Neural progenitor cell (in vitro differentiated cells): ENCODE results near the gene BCL7C. TPM values are rescaled to one million over a fixed set of nuclear protein-coding genes. Genes with fewer than 3 reads are reported as not detected.

Experiments
- DNase-seq: peaks from one replicate; pipeline ENCODE4 v3.0.0-alpha.2; 2016; ENCODE audit warnings: low spot score
- H2AFZ ChIP-seq: fragments of 200-600 bp; sonication (generic); replicated peaks from 2 replicates; pipeline ENCODE4 v1.6.1; 2016; ENCODE audit warnings: antibody characterized with exemption
- H3F3A ChIP-seq: fragments of 200-600 bp; sonication (generic); 2 replicates; pipeline ENCODE4 v1.6.1; 2016; ENCODE audit warnings: antibody characterized with exemption, low read depth
- H3K27ac ChIP-seq: fragments of 200-600 bp; sonication (generic); 2 replicates; pipeline ENCODE4 v1.5.1; 2016; ENCODE audit warnings: mild to moderate bottlenecking
- H3K27me3 ChIP-seq: fragments of 200-600 bp; sonication (generic); 2 replicates; pipeline ENCODE4 v1.6.1; 2016; ENCODE audit warnings: mild to moderate bottlenecking, moderate library complexity
- H3K36me3 ChIP-seq: fragments of 200-600 bp; sonication (generic); 2 replicates; pipeline ENCODE4 v1.5.1; 2016
- H3K4me1 ChIP-seq: fragments of 200-600 bp; sonication (generic); 2 replicates; pipeline ENCODE4 v1.6.1; 2016; ENCODE audit warnings: mixed run types
- H3K4me2 ChIP-seq: fragments of 200-600 bp; sonication (generic); 2 replicates; pipeline ENCODE4 v1.6.1; 2016
- H3K4me3 ChIP-seq: fragments of 200-600 bp; sonication (generic); 2 replicates; pipeline ENCODE4 v1.5.1; 2016
- H3K79me2 ChIP-seq: fragments of 200-600 bp; sonication (generic); 2 replicates; pipeline ENCODE4 v1.6.1; 2016; ENCODE audit warnings: low read depth
- H3K9ac ChIP-seq: fragments of 200-600 bp; sonication (generic); 2 replicates; pipeline ENCODE4 v1.6.1; 2016
- H3K9me3 ChIP-seq: fragments of 200-600 bp; sonication (generic); 2 replicates; pipeline ENCODE4 v1.5.1; 2016; ENCODE audit warnings: low read depth
- H4K20me1 ChIP-seq: fragments of 200-600 bp; sonication (generic); 2 replicates; pipeline ENCODE4 v1.6.1; 2016; ENCODE audit warnings: low read depth
- H3K27ac Mint-ChIP-seq: 3 replicates; pipeline ENCODE4 v1.8.0; 2021; ENCODE audit warnings: mixed read lengths
- H3K27me3 Mint-ChIP-seq: 2 replicates; pipeline ENCODE4 v1.8.0; 2022; ENCODE audit warnings: low read depth, mild to moderate bottlenecking, inconsistent platforms, moderate library complexity, mixed read lengths; ENCODE audit not compliant: insufficient read depth
- H3K36me3 Mint-ChIP-seq: 3 replicates; pipeline ENCODE4 v1.8.0; 2021; ENCODE audit warnings: mixed read lengths
- H3K4me1 Mint-ChIP-seq: 3 replicates; pipeline ENCODE4 v1.8.0; 2021; ENCODE audit warnings: mixed read lengths
- H3K4me3 Mint-ChIP-seq: 3 replicates; pipeline ENCODE4 v1.8.0; 2021; ENCODE audit warnings: mild to moderate bottlenecking, moderate library complexity, mixed read lengths
- H3K9me3 Mint-ChIP-seq: 3 replicates; pipeline ENCODE4 v1.8.0; 2020; ENCODE audit warnings: mixed read lengths
- CTCF ChIP-seq: fragments of 200-600 bp; sonication (generic); IDR thresholded peaks from 2 replicates; pipeline ENCODE4 v1.5.1; 2017; ENCODE audit warnings: antibody characterized with exemption, mild to moderate bottlenecking
- EZH2 ChIP-seq: fragments of 200-600 bp; sonication (generic); IDR thresholded peaks from 2 replicates; pipeline ENCODE4 v1.6.1; 2017; ENCODE audit warnings: antibody characterized with exemption, mild to moderate bottlenecking, moderate library complexity
- EZH2phosphoT487 ChIP-seq: fragments of 200-600 bp; sonication (generic); IDR thresholded peaks from 2 replicates; pipeline ENCODE4 v1.6.1; 2017; ENCODE audit warnings: antibody characterized with exemption
- total RNA-seq: library from RNA; depleted of rRNA; stranded (reverse); fragments of >200 nt; gene quantifications from 2 replicates; pipeline ENCODE4 v1.2.3, GENCODE V29; 2015; ENCODE audit warnings: low replicate concordance

BCL7C gene
- total RNA-seq, 1 donor from 2014 or later, result 18.3 TPM

GRCh38 chr16:30921748-30922419 lies 28.0 kb upstream of the BCL7C start:
- H3K9me3 ChIP-seq, result no peaks in the 10 kb centered on the region
- peak overlapping the region; percentile 2 for H3K9ac ChIP-seq
- no peaks in the 10 kb centered on the region for H3K27me3 ChIP-seq
- peaks cover 13% of the 10 kb centered on the region for H3F3A ChIP-seq
- H3K4me3 ChIP-seq, result peak overlapping the region; percentile 61
- H2AFZ ChIP-seq, result peak overlapping the region; percentile 65
- Mint-ChIP-seq H3K27ac (peak overlapping the region; percentile 100), H3K27me3 (peaks cover 17% of the 10 kb centered on the region), H3K9me3 (no peaks in the 10 kb centered on the region), H3K36me3 (peaks cover 2% of the 10 kb centered on the region), H3K4me1 (peaks cover 18% of the 10 kb centered on the region), H3K4me3 (peak overlapping the region; percentile 100)
- DNase-seq, result peak; percentile 98
- peak overlapping the region; percentile 74 for H3K4me2 ChIP-seq
- TF ChIP-seq CTCF (peak; percentile 94), EZH2phosphoT487 (no peak)
- peaks cover under 1% of the 10 kb centered on the region for H3K4me1 ChIP-seq
- H3K36me3 ChIP-seq, result no peaks in the 10 kb centered on the region
- no peak overlapping the region for H3K27ac ChIP-seq
- H3K79me2 ChIP-seq, result peaks cover 28% of the 10 kb centered on the region
- peaks cover 15% of the 10 kb centered on the region for H4K20me1 ChIP-seq

GRCh38 chr16:30921459-30921747 lies 27.5 kb upstream of the BCL7C start:
- Histone ChIP-seq H3K27ac (no peak overlapping the region), H3K27me3 (no peaks in the 10 kb centered on the region), H4K20me1 (peaks cover 11% of the 10 kb centered on the region), H2AFZ (no peak overlapping the region), H3K9ac (no peak overlapping the region), H3K4me3 (peak overlapping the region; percentile 61), H3K9me3 (no peaks in the 10 kb centered on the region), H3K36me3 (no peaks in the 10 kb centered on the region), H3K79me2 (peaks cover 28% of the 10 kb centered on the region), H3K4me1 (peaks cover 4% of the 10 kb centered on the region), H3F3A (peaks cover 17% of the 10 kb centered on the region), H3K4me2 (no peak overlapping the region)
- Mint-ChIP-seq H3K36me3 (peaks cover 2% of the 10 kb centered on the region), H3K9me3 (no peaks in the 10 kb centered on the region), H3K27ac (peak overlapping the region; percentile 100), H3K27me3 (peaks cover 17% of the 10 kb centered on the region), H3K4me1 (peaks cover 18% of the 10 kb centered on the region), H3K4me3 (peak overlapping the region; percentile 100)
- TF ChIP-seq CTCF, result no peak
- no peak for TF ChIP-seq EZH2
- TF ChIP-seq EZH2phosphoT487, result no peak
- no peak for DNase-seq

- H3K27me3 Mint-ChIP-seq, result peaks cover 17% of the 10 kb centered on the region
- Histone ChIP-seq H3F3A (peaks cover 23% of the 10 kb centered on the region), H3K4me3 (no peak overlapping the region), H3K9me3 (no peaks in the 10 kb centered on the region), H3K36me3 (no peaks in the 10 kb centered on the region), H3K4me1 (peaks cover 8% of the 10 kb centered on the region), H2AFZ (no peak overlapping the region), H3K27me3 (no peaks in the 10 kb centered on the region), H3K79me2 (peaks cover 24% of the 10 kb centered on the region), H3K27ac (no peak overlapping the region), H3K4me2 (no peak overlapping the region), H4K20me1 (peaks cover 11% of the 10 kb centered on the region), H3K9ac (no peak overlapping the region)
- peaks cover 14% of the 10 kb centered on the region for H3K4me1 Mint-ChIP-seq
- DNase-seq, result no peak
- H3K9me3 Mint-ChIP-seq, result no peaks in the 10 kb centered on the region
- peaks cover 2% of the 10 kb centered on the region for H3K36me3 Mint-ChIP-seq
- peak overlapping the region; percentile 23 for H3K27ac Mint-ChIP-seq
- no peak for TF ChIP-seq EZH2phosphoT487
- no peak for TF ChIP-seq CTCF
- no peak for TF ChIP-seq EZH2
- peak overlapping the region; percentile 100 for H3K4me3 Mint-ChIP-seq
Measured at GRCh38 chr16:30920891-30921290, 27.0 kb upstream of the BCL7C start.
